Epithelial cell of prostate (primary cell): Measurements from ENCODE around the gene RAB14.

Experiments used
- DNase-seq: peaks from one replicate; pipeline ENCODE4 v3.0.0-alpha.2; 2011; ENCODE audit warnings: low read depth, low spot score
- H3K27ac ChIP-seq: fragments of 450-650 bp; 2 replicates; pipeline ENCODE4 v1.5.1; 2017; ENCODE audit warnings: mild to moderate bottlenecking

The RAB14 gene

DNA sequence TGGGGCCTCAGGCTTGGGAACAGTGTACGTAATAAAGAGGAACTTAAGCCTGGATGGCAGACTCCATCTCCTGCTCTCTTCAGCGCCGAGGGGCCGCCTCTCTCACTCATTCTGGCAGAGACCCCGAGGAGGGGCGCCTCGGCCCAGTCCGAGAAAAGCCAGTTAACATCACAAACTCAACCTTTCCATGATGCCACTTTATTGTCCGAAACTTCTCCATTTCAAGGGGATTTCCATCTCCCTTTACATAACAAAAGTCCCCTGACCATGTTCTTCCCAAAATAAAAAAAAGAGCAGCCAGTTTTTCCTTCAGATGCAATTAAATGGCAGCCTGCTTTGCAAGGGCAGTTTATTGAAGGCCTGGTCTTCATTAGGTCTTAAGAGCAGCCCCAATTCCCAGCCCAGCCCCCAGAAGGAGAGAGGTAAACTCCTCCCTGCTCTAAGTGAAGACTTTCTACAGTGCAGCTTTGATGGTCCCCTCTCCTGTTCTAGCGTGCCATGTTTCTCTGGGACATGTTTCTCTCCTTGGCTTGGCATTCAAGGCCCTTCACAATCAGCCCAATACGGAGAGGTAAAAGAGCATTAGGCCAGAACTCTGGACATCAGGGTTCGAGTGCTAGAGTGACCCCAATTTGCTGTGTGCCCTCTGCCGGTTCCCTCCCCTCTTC lies 19.5 kb upstream of the RAB14 start:
- DNase-seq: no peak

DNA sequence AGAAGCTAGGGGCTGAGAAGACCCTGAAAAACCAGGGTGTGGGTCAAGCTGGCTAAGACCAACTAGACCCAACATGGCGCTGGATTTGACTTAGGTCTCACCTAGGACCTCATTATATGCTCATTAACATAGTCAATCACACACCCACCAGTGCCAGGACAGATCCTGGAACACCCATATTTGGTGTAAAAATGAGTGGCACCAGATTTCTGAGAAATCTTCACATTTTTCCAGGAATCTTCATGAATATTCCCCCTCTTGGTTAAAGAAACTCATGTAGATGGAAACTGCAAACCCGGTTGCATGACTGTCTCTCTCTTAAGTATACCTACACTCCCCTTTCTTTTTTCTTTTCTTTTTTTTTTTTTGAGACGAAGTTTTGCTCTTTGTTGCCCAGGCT lies 17.9 kb upstream of the RAB14 start:
- DNase-seq: no peak
- no peak overlapping the region for H3K27ac ChIP-seq

More for the DNA sequence above, 19.5 kb upstream of the RAB14 start:
- H3K27ac ChIP-seq: no peak overlapping the region

DNA sequence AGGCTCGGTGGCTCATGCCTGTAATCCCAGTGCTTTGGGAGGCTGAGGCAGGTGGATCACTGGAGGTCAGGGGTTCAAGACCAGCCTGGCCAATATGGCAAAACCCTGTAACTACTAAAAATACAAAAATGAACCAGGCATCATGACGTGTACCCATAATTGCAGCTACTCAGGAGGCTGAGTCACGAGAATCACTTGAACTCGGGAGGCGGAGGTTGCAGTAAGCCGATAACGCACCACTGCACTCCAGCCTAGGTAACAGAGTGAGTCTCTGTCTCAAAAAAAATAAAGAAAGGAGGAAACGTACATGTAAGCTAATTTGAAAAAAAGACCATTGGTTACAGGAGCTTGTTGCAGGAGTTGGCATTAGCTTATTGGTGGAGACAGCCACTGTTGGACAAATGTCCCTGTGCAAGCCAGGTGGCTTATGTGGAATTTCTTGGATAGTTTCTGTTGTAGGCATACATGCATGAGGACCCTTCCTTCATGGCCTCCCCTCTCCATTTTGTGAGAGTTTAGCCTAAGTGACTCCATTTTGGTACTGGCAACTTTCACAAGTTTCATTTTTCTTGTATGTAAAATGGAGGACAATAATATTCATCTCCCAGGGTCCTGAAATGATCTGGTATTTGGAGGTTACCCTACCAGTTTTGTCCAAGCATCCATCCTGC lies 16.8 kb upstream of the RAB14 start:
- H3K27ac ChIP-seq: no peak overlapping the region
- DNase-seq: no peak

DNA sequence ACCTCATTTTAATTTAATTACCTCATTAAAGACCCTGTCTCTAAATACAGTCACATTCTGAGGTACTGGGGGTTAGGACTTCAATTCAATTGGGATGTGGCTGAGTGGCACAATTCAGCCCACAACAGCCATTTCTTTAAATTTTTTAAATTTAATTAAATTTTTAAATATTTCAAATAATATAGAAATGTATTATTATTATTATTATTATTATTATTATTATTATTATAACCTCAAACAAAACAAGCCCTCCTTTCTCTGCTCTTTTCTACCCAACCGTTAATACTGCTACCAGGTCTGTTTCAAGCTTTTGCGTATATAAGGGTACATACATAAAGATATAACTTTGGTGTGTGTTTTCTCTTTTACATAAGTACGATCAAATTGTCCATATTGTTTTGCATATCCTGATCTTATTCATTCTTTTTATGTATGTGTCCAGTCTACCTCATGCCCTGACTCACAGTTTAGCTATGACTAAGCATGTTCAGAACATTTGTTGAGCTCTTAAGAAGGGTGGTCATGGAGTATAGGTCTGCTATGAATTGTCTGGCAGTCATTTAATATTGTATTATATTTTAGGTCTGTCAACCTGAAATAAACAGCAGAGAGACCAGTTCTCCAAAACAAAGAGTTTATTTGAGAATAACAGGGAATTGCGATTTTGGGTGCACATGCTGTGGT lies 16.1 kb upstream of the RAB14 start:
- DNase-seq: peak; percentile 50
- H3K27ac ChIP-seq: no peak overlapping the region

DNA sequence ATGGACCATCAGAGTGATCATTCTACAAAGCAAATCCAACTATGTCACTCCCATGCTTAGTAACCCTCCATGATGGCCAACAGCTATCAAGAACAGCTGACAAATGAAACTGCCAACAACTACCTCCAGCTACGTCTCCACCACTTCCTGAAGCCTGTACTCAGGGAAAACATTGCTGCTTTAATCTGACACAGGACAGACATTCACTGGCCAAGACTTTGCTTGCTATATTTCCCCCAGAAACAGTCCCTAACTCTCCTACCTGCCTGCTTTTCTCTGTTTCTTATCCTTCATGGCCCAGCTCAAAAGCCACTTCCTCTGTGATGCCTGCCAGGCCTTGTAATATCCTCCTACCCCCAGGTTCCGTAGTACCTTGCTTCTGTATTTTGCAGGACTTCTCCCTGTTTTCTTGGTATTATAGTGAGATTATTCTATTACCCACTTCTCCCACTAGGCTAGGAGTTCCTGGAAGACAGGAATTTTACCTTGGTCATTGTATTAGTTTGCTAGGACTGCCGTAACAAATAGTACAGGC lies 14.7 kb upstream of the RAB14 start:
- no peak overlapping the region for H3K27ac ChIP-seq
- DNase-seq: no peak

DNA sequence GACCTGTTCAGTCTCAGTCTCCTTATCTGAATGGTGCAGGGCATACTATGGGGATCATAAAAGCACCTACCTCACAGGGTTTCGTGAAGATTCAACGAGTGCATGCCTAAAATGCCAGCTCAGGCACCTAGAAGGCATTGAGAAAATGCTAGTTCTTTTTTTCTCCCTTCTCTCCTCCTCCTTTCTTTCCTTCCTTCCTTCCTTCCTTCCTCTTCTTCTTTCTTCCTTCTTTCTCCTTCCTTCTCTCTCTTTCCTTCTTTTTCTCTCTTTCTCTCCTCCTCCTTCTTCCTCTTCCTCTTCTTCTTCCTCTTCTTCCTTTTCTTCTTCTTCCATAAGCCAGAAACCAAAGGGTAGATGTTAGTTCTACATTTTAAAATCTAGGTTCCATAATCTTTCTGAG lies 12.3 kb upstream of the RAB14 start:
- H3K27ac ChIP-seq: no peak overlapping the region

DNA sequence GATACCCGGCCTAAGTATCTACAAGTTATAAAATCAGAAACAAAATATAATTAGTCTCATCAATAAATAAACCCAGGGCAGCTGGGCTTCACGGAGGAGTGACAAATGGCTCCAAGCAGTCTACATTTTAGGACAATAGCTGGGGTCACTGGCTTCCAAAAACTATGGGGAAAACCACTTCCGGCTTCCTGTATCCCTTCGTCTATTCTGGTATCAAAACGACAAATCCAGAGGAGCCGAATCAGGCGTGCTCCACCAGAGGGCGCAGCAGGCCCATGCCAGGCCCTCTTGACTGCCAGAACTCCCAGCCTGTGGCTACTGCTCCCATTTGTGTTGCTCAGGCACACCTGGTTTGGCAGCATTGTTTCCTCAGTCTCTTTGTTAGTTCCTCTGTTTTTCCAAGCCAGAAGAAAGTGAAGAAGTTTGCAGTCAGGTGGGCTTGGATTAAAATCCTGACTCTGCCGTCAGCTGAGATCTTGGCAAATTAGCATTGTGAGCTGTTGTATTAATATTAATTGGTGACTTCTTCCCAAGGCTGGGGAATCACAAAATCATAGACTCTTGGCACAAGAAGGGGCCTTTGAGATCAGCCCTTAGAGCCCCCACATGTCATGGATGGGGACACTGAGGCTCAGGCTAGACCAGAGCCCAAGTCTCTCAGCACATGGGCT lies 11.6 kb upstream of the RAB14 start:
- H3K27ac ChIP-seq: peak overlapping the region; percentile 15
- peak; percentile 29 for DNase-seq

More for the DNA sequence above, 12.3 kb upstream of the RAB14 start:
- DNase-seq: no peak

DNA sequence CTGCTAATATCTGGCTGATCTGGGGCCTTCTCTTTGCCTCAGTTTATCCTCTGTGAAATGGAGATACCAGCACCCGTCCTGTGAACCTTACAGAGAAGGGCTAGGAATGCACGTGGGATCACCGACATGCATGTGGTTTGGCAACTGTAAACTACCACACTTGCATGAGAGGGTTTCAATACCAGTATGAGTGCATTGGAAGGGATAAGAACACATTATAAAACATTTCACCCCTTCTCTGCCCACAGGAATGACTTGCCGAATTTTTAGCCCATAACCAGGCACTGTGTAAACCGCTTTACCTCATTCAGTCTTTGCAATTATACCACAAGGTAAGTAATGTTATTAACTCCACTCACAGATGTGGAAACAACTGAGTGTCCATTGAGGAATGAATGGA lies 8.9 kb upstream of the RAB14 start:
- no peak overlapping the region for H3K27ac ChIP-seq
- no peak for DNase-seq

DNA sequence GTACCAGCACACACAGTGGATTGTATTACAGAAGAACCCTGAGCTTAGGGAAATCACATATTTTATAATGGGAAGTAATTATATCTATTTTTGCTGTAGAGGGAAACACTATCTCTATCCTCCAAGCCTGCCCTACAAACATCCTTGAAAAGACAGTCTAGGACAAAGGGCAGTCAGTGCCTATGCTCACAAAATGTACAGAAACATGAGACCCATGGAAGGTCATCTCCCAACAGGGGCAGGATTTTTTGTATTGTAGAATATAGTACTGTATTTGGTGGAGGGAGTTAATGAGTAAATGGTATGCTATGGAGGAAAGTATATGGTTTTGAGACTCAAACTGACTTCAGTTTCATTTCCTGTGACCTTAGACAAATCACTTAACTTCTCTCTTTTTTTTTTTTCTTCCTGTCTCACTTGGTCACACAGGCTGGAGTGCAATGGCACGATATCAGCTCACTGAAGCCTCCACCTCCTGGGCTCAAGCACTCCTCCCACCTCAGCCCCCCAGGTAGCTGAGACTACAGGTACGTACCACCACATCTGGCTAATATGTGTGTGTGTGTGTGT lies 5.8 kb upstream of the RAB14 start:
- H3K27ac ChIP-seq: no peak overlapping the region

DNA sequence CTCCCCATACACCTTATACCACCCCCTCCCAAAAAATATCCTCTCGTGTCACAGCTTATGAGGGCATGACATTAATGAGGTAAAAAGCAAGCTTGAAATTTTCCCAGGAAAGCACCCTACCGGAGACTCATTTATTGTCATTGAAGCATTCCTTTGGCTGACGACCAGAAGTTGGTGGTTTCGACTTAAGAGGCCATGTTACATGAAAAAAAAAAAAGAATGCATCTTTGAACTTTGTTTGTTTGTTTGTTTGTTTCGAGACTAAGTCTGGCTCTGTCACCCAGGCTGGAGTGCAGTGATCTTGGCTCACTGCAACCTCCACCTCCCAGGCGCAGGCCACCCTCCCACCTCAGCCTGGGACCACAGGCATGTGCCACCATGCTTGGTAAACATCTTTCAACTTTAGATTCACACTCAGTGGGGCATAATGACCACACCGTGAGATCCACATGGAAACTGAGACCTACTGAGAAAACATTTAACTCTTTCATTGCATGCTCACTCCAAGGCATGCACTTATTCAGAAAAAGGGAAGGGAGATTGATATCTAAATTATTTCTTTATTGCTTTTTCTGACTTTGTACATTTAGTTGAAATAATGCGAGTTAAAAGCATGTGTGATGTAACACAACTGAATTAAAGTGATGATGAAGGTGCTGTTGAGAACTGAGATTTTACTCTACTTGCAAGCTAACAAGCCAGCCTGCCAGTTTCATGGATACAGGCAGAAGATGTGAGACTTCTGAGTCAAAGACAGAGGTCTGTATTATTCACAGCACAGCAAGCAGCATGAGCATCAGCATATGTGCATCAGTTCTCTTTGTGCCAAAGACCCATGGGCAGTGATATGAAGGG lies 5.1 kb upstream of the RAB14 start:
- no peak overlapping the region for H3K27ac ChIP-seq
- no peak for DNase-seq

More for the DNA sequence above, 5.8 kb upstream of the RAB14 start:
- no peak for DNase-seq

DNA sequence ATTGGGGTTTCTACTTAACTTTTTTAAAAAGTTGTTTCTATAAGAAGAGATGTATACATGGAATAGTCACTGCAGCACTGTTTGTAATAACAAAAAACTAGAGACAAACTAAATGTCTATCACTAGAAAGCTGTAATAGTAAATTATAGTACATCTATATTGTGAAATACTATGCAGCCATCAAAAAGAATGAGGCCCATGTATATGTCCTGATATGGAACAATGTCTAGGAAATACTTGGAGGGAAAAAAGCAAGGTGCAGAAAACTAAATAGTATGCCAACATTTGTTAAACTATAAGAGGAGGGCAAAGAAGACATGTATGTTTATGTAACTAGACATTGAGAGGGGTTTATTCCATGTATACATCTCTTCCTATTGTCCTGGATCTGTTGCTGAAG lies 2.9 kb upstream of the RAB14 start:
- no peak overlapping the region for H3K27ac ChIP-seq
- no peak for DNase-seq

DNA sequence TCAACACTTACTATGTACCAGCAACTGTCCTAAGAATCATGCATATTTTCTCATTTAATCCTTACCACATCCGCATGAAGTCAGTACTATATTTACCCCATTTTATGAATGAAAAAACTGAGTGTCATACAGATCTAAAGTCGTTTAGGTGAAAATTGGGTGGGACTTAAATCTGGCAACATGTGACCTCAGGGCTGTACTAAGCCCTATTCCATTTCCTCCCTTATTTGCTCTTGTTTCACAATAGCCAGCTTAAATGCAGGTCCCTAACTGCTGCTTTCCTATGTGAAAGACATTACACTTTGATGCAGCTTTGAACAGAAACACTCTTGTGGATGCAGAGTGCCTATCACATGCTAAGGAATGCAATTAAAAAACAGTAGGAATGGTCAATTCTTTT lies 2.5 kb upstream of the RAB14 start:
- no peak for DNase-seq
- H3K27ac ChIP-seq: no peak overlapping the region

DNA sequence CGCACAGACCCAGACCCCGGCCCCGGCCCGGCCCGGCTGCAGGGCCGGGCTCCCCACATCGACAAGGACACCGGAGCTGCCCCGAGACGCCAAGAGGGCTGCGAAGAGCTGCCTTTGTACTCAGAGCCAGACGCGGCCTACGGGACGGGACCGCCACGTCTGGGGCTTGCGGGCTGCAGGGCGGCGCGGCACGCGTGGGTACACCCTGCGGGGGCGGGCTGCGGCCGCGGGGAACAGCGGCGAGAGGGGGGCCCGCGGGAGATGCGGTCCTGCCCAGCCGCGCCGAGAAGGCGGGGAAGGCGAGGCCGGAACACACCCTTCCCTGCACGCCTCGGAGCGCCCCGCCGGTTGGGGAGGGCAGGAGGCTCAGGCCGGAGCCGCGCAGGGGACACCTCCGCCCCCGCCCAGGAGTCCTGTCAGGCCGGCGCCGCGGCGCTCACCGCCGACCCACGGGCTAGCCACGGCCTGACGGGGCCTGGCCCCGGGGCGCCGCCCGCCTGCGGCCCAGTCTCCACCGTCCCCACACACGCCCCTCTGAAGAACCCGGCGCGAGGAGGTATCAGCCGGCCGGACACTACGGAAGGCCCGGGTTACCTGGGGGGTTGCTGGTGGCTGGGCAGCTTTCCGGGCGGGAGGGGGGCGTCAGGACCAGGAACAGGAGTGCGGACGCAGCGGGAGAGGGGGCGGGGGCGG lies 478 bp downstream of the RAB14 start:
- DNase-seq: no peak
- H3K27ac ChIP-seq: peak overlapping the region; percentile 80

DNA sequence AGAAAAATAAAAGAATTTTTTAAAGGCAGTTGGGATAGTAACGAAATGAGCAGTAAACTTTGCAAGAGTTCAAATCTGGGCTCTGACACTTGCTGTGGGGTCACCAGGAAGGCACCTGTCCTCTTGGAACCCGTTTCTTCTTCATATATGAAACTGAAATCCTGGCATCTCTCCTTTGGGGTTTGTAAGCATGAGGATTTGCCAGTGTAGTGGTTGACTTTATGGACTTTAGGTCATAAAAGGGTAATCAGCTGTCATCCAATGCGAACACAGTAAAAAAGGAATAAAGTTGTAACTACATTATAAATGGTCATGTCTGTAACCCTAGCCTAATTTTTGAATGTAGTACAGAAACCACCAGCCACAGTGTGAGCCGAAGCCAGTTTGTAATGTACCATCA lies 1.3 kb downstream of the RAB14 start:
- no peak for DNase-seq
- H3K27ac ChIP-seq: peak overlapping the region; percentile 80

DNA sequence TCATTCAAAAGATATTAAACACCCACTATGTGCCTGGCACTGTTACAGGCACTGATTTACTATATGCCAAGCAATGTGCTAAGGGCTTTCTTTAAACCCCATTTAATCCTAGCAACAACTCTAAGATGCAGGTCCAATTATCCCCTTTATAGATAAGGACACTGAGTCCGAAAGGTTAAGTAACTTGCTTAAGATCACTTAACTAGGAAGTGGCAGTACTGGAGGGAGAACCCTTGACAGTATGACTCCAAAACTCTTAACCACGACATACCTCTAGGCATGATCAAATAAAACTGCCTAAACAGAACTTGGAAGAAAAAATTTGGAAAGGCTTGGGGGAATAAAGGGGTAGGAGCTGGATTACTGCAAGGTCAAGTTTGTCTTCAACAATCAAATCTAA lies 1.7 kb downstream of the RAB14 start:
- no peak for DNase-seq
- H3K27ac ChIP-seq: no peak overlapping the region

DNA sequence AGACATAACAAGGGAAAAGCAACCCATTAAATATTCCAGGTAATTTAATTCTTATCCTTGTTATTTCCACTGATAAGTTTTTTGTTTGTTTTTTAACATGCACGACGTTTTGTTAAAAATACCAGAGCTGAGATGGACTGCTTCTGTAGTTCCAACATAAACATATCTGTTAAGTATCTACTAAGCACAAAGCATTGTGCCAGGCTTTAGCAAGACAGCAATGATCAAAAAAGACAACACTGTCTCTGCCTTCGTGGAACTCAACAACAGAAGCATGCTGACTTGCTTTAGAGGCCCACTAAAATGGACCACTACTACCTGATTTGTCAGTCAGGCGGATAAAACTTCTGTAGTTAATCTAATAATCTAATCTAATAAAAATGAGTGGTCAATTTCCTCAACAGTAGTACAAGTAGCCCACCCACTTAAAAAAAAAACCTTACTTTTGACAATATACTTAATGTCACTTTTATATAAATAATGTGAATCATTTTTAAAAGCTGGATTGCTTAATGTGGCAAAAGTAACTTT lies 3.1 kb downstream of the RAB14 start:
- H3K27ac ChIP-seq: no peak overlapping the region
- no peak for DNase-seq

DNA sequence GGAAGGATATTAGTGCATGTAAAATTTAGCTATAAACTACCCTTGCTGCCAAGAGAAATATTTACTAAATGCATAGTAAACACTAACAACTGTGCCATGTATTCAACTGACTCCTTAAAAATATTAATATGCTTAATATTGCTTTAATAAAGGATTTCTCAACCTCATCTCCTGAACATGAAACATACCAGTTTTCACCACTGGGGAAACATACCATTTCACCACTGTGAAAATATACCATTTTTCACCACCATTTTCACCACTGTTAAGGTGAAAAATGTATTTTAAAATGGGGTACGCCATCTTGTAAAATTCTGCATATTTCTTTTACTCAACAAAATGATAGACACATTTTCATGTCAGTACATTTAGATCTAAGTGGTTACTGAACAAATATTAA lies 4.5 kb downstream of the RAB14 start:
- peak overlapping the region; percentile 72 for H3K27ac ChIP-seq
- DNase-seq: no peak

DNA sequence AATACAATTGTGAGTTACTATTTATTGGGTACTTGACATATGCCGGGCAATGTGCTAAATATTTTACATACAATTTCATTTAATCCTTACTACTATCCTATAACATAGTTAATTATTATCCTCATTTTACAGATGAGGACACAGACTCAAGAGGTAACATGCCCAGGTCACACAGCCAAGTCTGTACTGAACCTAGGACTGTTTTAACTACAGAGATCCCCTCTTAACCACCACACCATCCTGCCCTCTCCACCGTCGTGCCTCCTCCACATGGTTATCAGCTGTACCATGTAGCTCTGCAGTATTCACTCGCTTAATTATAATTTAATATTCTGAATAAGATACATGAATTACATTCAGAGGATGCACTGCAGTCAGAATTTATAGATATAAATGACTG lies 5.3 kb downstream of the RAB14 start:
- DNase-seq: no peak
- peak overlapping the region; percentile 72 for H3K27ac ChIP-seq

DNA sequence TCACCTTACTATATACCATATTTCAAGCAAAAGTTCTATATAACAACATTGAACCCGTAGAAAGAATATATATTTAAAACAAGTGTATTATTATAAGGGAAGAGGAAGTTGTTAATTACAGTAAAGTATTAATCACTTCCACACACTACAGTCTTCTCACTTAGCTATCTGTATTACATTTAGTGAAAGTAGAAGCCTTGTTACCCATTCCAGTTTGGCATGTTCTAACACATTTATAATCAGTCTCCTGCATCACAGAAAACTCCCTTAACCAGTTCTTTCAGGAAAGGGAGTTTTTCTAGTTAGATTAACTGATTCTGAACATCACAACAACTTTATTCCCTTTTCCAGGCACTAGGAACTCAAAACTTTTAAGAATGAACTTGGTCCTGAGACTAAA lies 6.9 kb downstream of the RAB14 start:
- DNase-seq: peak; percentile 40
- H3K27ac ChIP-seq: peak overlapping the region; percentile 72
